Psoas muscle (tissue), 8 donors: Measurements from ENCODE around the gene TMEM150C. TPM values are rescaled to one million over a fixed set of nuclear protein-coding genes. Genes with fewer than 3 reads are reported as not detected.
"Not testable (repeated sequence)": the region's sequence is repeated elsewhere in the genome, so short reads cannot be mapped to it uniquely, and the experiment has no call there.

Source experiments
- ATAC-seq, 4 donors: fragments of 200-7000 bp; cut with Tn5 transposase; one replicate each; pipeline ENCODE4 v1.9.1; 2020; ENCODE audit warnings: moderate library complexity in 3 of 4, mild to moderate bottlenecking in 2 of 4
- DNase-seq, 2 donors: peaks; one replicate each; pipeline ENCODE4 v3.0.0-alpha.2; 2020
- H3K27ac ChIP-seq: fragments of 200-600 bp; one replicate; pipeline ENCODE4 v1.8.0; 2022
- H3K27me3 ChIP-seq, 3 donors: fragments of 200-600 bp in 1 of 3; one replicate each; pipeline versions ENCODE4 v1.6.1 to v1.8.0; 2013 to 2022; ENCODE audit warnings: low read length in 2 of 3, mild to moderate bottlenecking in 2 of 3, moderate library complexity in 1 of 3; ENCODE audit not compliant: insufficient read depth in 3 of 3
- H3K36me3 ChIP-seq, 2 donors: fragments of 200-600 bp in 1 of 2; one replicate each; pipeline versions ENCODE4 v1.6.1 to v1.8.0; 2013 to 2022; ENCODE audit warnings: low read depth in 1 of 2, mild to moderate bottlenecking in 1 of 2, moderate library complexity in 1 of 2; ENCODE audit not compliant: insufficient read depth in 1 of 2
- H3K4me1 ChIP-seq: fragments of 200-600 bp; one replicate; pipeline ENCODE4 v1.8.0; 2022
- H3K4me3 ChIP-seq: fragments of 200-600 bp; one replicate; pipeline ENCODE4 v1.8.0; 2022; ENCODE audit warnings: mild to moderate bottlenecking
- H3K9me3 ChIP-seq: fragments of 200-600 bp; one replicate; pipeline ENCODE4 v1.8.0; 2022
- WGBS, 3 donors: extraction: QIAGEN DNeasy Blood & Tissue Kit; methylation state at CpG; one replicate each; pipeline versions ENCODE4 v1.1.6 to v1.1.7; 2013; 5-methylcytosine and 5-hydroxymethylcytosine counted together
- intact Hi-C, 2 donors: fragments of 100-400 bp; cut with DNase I; formaldehyde crosslinking; loops; one replicate each; pipeline versions ENCODE4 v1.11.0 to v1.14.2; 2022
- polyA plus RNA-seq, 3 donors: library from polyadenylated mRNA; stranded (reverse); fragments of 200-250 nt; gene quantifications; one replicate each; pipeline ENCODE4 v1.2.3, GENCODE V29; 2013
- total RNA-seq, 4 donors: library from RNA; stranded (reverse); fragmentation: NEBNext Ultra II Directional in 2 of 4; extraction: Animal tissue kit (Norgen Biotek cat#: 25700) in 2 of 4; gene quantifications; one replicate each; pipeline versions ENCODE4 v1.2.1 to v1.2.4, GENCODE V29; 2021 to 2023
- TF ChIP-seq, protein P1 (sequence below): fragments of 200-600 bp; IDR thresholded peaks from one replicate; pipeline ENCODE4 v1.8.0; 2022; ENCODE audit warnings: antibody characterized with exemption
- donor health status: healthy with polysubstance abuse.
- donor health status: DM: no; HTN: no; CAD: no; lungs with moderate emphysema.
- donor health status: Bipolar disorder and iron deficiency.
- donor health status: healthy.
- donor health status: DM: yes; HTN: yes; CAD: no.
- donor health status: DM: no; HTN: no; CAD: no.
- donor health status: DM: no; HTN: no; CAD: no.
- donor health status: DM: yes; HTN: yes; CAD: no.

The TMEM150C gene
- total and polyA plus RNA-seq, 7 donors, result 2.6 to 5.8 (median 3.6) TPM

DNA sequence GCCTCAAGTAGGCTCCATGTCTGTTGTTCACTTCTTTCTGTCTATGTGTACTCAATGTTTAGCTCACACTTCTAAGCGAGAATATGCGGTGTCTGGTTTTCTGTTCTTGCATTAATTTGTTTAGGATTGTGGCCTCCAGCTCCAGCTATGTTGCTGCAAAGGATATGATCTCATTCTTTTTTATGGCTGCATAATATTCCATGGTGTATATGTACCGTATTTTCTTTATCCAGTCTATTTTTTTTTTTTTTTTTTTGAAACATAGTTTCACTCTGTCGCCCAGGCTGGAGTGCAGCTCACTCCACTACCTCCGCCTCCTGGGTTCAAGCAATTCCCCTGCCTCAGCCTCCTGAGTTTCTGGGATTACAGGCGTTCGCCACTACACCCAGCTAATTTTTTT, 5.7 kb upstream of the TMEM150C start:
- TF ChIP-seq, protein P1, sequence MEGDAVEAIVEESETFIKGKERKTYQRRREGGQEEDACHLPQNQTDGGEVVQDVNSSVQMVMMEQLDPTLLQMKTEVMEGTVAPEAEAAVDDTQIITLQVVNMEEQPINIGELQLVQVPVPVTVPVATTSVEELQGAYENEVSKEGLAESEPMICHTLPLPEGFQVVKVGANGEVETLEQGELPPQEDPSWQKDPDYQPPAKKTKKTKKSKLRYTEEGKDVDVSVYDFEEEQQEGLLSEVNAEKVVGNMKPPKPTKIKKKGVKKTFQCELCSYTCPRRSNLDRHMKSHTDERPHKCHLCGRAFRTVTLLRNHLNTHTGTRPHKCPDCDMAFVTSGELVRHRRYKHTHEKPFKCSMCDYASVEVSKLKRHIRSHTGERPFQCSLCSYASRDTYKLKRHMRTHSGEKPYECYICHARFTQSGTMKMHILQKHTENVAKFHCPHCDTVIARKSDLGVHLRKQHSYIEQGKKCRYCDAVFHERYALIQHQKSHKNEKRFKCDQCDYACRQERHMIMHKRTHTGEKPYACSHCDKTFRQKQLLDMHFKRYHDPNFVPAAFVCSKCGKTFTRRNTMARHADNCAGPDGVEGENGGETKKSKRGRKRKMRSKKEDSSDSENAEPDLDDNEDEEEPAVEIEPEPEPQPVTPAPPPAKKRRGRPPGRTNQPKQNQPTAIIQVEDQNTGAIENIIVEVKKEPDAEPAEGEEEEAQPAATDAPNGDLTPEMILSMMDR, result no peak
- Histone ChIP-seq H3K9me3 (no peaks in the 10 kb centered on the region), H3K4me3 (no peak overlapping the region), H3K4me1 (no peaks in the 10 kb centered on the region), H3K27me3 (no peaks in the 10 kb centered on the region), H3K36me3 (no peaks in the 10 kb centered on the region), H3K27ac (no peak overlapping the region)
- WGBS, 3 donors, result 96 to 97% (median 96%) methylated on average over 7 of the region's 7 CpGs
- ATAC-seq (no peak), DNase-seq (no peak)
- intact Hi-C loops, result no loop called here

DNA sequence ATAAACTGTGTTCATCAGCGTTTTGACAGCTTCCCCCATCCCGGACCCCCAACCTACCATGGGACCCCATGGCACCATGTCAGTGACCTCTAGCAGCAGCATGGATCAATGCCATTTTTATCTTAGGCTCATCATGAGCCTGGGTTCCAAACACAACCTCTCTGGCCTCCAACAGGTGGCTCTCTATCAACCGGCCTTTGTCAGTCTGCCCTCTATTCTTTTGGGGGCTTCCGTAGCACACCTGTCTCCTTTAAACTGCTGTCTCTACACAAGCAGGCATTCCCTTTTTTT, 721 bp upstream of the TMEM150C start:
- 52 to 80% (median 69%) methylated on average over 4 of the region's 4 CpGs for WGBS, 3 donors
- no peak for ATAC-seq
- TF ChIP-seq, protein P1, result no peak
- Histone ChIP-seq H3K27me3 (no peaks in the 10 kb centered on the region), H3K4me1 (no peaks in the 10 kb centered on the region), H3K4me3 (peak overlapping the region; percentile 80), H3K9me3 (no peaks in the 10 kb centered on the region), H3K36me3 (no peaks in the 10 kb centered on the region), H3K27ac (no peak overlapping the region)
- no peak for DNase-seq
- intact Hi-C loops, result no loop called here

DNA sequence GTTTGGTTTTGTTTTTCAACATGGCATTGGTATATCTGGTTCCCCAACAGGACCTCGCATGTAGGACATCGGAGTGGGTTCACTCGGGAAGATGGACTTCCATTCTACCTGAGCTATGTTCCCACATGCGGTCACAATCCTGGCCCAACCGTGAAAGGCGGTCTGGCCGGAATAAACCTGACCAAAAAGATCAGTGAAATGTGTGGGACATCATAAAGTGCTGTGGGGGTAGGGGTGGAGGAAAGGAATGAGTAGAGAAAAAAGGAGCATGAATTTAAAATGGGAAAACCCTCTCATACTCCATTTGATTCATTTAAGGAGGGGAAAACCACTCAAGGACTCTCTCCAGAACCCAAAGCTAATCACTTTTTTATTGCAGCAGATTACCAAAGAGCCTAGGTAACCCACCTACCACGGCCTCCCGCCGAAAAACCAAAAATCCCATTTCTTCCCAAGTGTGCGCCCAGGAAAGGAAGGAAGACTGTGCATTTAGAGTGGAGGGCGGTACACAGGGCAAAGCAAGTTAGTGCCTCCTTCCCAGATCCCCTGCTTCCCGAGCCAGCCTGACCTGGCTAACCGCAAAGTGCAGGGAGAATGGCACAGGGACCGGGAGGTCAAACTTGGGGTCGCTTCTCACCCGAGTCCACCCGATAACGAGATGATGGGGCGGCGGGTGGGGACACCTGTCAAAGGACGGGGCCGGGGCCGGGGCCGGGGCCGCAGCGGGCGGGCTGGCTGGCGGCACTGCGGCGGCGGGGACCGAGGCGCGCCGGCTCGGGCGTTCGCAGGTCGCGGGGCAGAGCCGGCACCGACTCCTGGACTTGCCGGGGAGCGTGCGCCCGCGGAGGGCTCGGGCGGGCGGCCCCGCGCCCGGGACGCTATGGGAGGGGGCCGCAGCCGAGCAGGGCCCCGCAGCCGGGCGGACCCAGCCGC, 669 bp downstream of the TMEM150C start:
- ATAC-seq, result peak in 2 of 4 donors; percentile 27 to 46
- TF ChIP-seq, protein P1, result no peak

DNA sequence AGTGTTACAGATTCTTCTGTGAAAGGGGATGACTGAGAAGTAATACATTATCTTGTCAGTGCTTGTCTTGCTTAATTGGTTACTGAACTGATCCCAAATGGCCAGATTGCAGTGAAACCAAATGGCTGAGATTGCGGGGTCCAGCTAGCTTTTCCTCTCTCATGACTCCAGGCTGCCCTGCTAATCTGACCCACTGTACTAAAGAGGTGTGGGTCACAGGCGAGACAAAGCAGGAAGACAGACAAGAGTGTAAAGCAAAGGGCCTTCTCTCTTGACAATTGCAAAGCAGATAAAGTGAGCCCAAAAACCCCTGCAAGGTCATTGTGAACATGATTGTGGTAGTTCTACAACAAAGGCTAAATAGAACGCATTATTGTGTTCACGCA, 2.1 kb downstream of the TMEM150C start:
- no peaks in the 10 kb centered on the region for H3K36me3 ChIP-seq
- H3K27ac ChIP-seq, result no peak overlapping the region
- ATAC-seq, result no peak
- no peaks in the 10 kb centered on the region for H3K27me3 ChIP-seq
- 92 to 93% (median 93%) methylated on average over 4 of the region's 4 CpGs for WGBS, 3 donors
- no peak overlapping the region for H3K4me3 ChIP-seq
- H3K4me1 ChIP-seq, result no peaks in the 10 kb centered on the region
- no peak for DNase-seq
- intact Hi-C loops, result no loop called here
- no peaks in the 10 kb centered on the region for H3K9me3 ChIP-seq
- TF ChIP-seq, protein P1, result no peak

More for the DNA sequence above, 669 bp downstream of the TMEM150C start:
- Histone ChIP-seq H3K27ac (no peak overlapping the region), H3K9me3 (no peaks in the 10 kb centered on the region), H3K27me3 (no peaks in the 10 kb centered on the region), H3K4me1 (no peaks in the 10 kb centered on the region), H3K36me3 (no peaks in the 10 kb centered on the region), H3K4me3 (peak overlapping the region; percentile 80)
- WGBS, 3 donors, result 13 to 25% (median 25%) methylated on average over 30 to 61 of the region's 61 CpGs
- DNase-seq, result peak in 1 of 2 donors; percentile 10
- intact Hi-C loops, result no loop called here

DNA sequence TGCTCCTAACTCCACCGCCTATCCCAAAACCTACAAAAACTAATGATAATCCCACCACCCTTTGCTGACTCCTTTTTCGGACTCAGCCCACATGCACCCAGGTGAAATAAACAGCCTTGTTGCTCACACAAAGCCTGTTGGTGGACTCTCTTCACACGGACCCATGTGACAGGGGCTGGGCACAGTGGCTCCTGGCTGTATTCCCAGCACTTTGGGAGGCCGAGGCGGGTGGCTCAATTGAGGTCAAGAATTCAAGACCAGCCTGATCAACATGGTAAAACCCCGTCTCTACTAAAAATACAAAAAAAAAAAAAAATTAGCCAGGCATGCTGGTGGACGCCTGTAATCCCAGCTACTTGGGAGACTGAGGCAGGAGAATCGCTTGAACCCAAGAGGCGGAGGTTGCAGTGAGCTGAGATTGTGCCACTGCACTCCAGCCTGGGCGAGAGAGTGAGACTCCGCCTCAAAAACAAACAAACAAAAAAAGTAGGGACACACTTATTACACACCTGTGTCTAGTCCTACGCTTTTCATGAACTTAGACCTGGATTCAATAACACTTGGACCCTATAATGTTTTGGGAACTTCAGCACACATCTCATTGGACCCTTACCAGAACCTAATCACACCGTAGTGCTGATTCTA, 2.6 kb downstream of the TMEM150C start:
- H3K36me3 ChIP-seq, H3K9me3 ChIP-seq, H3K4me1 ChIP-seq, intact Hi-C loops, H3K4me3 ChIP-seq, DNase-seq, H3K27me3 ChIP-seq, ATAC-seq, H3K27ac ChIP-seq: not testable (repeated sequence)
- 80 to 84% (median 81%) methylated on average over 13 of the region's 13 CpGs for WGBS, 3 donors
